Measurements from ENCODE around the gene ZNF629.

DNA sequence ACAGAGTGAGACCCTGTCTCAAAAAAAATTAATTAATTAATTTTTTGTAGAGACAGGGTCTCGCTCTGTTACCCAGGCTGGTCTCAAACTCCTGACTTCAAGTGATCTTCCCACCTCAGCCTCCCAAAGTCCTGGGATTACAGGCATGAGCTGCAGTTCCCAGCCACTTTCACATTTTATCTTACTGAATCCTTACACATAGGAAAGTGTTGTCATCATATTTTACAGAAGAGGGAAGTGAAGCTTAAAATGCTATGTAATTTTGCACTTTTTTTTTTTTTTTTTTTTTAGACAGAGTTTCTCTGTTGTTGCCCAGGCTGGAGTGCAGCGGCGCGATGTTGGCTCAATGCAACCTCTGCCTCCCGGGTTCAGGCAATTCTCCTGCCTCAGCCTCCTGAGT is 21.1 kb upstream of the ZNF629 start:
- TF ChIP-seq, protein P1, sequence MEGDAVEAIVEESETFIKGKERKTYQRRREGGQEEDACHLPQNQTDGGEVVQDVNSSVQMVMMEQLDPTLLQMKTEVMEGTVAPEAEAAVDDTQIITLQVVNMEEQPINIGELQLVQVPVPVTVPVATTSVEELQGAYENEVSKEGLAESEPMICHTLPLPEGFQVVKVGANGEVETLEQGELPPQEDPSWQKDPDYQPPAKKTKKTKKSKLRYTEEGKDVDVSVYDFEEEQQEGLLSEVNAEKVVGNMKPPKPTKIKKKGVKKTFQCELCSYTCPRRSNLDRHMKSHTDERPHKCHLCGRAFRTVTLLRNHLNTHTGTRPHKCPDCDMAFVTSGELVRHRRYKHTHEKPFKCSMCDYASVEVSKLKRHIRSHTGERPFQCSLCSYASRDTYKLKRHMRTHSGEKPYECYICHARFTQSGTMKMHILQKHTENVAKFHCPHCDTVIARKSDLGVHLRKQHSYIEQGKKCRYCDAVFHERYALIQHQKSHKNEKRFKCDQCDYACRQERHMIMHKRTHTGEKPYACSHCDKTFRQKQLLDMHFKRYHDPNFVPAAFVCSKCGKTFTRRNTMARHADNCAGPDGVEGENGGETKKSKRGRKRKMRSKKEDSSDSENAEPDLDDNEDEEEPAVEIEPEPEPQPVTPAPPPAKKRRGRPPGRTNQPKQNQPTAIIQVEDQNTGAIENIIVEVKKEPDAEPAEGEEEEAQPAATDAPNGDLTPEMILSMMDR (IDR thresholded peaks at IDR 0.05), result no peak
- no peak for TF ChIP-seq EZH2 (IDR thresholded peaks at IDR 0.05; ENCODE audit: borderline replicate concordance, insufficient read depth, low read depth, low read length, poor library complexity, severe bottlenecking)

All from B cell (primary cell).